Smooth muscle cell (in vitro differentiated cells): ENCODE results near the gene MAK. TPM values are rescaled to one million over a fixed set of nuclear protein-coding genes. Genes with fewer than 3 reads are reported as not detected.
"Not testable (repeated sequence)": the region's sequence is repeated elsewhere in the genome, so short reads cannot be mapped to it uniquely, and the experiment has no call there.

ENCODE experiments used
- DNase-seq: peaks from one replicate; lab custom pipeline; 2025; ENCODE audit not compliant: unreplicated experiment; lab: John Stamatoyannopoulos, UW
- H2AFZ ChIP-seq: fragments of 200-600 bp; sonication (generic); 2 replicates; pipeline ENCODE4 v1.6.0; 2016; ENCODE audit warnings: antibody characterized with exemption, low read depth, mild to moderate bottlenecking
- H3F3A ChIP-seq: fragments of 200-600 bp; sonication (generic); 2 replicates; pipeline ENCODE4 v1.6.0; 2017; ENCODE audit warnings: antibody characterized with exemption, low read depth
- H3K27ac ChIP-seq: fragments of 200-600 bp; sonication (generic); 2 replicates; pipeline ENCODE4 v1.5.1; 2016; ENCODE audit warnings: low read depth, mild to moderate bottlenecking
- H3K27me3 ChIP-seq: fragments of 200-600 bp; sonication (generic); 2 replicates; pipeline ENCODE4 v1.6.1; 2016; ENCODE audit warnings: low read depth, mild to moderate bottlenecking
- H3K36me3 ChIP-seq: fragments of 200-600 bp; sonication (generic); 2 replicates; pipeline ENCODE4 v1.5.1; 2016; ENCODE audit warnings: low read depth
- H3K4me1 ChIP-seq: fragments of 200-600 bp; sonication (generic); 2 replicates; pipeline ENCODE4 v1.5.1; 2016; ENCODE audit warnings: low read depth
- H3K4me2 ChIP-seq: fragments of 200-600 bp; sonication (generic); 2 replicates; pipeline ENCODE4 v1.6.0; 2016; ENCODE audit warnings: mild to moderate bottlenecking
- H3K4me3 ChIP-seq: fragments of 200-600 bp; sonication (generic); 2 replicates; pipeline ENCODE4 v1.5.1; 2016; ENCODE audit warnings: mild to moderate bottlenecking
- H3K79me2 ChIP-seq: fragments of 200-600 bp; sonication (generic); 2 replicates; pipeline ENCODE4 v1.6.0; 2016; ENCODE audit warnings: low read depth, mild to moderate bottlenecking
- H3K9ac ChIP-seq: fragments of 200-600 bp; sonication (generic); 2 replicates; pipeline ENCODE4 v1.6.0; 2016; ENCODE audit warnings: low read depth
- H3K9me3 ChIP-seq: fragments of 200-600 bp; sonication (generic); replicated peaks from 2 replicates; pipeline ENCODE4 v1.5.1; 2016; ENCODE audit warnings: low read depth
- H4K20me1 ChIP-seq: fragments of 200-600 bp; sonication (generic); 2 replicates; pipeline ENCODE4 v1.6.0; 2016; ENCODE audit warnings: low read depth
- CTCF ChIP-seq: fragments of 200-600 bp; sonication (generic); IDR thresholded peaks from 2 replicates; pipeline ENCODE4 v1.5.1; 2017; ENCODE audit warnings: borderline replicate concordance, mild to moderate bottlenecking, antibody characterized with exemption; ENCODE audit not compliant: insufficient read depth, poor library complexity, severe bottlenecking
- WGBS: methylation state at CpG from one replicate; pipeline ENCODE4 v1.1.7; 2016; ENCODE audit warnings: low lambda C conversion rate; 5-methylcytosine and 5-hydroxymethylcytosine counted together
- polyA plus RNA-seq: library from polyadenylated mRNA; unstranded; fragments of >200 nt; fragmentation: Nextera tagmentation; extraction: Ambion mirVana; gene quantifications from 2 replicates; pipeline ENCODE4 v1.2.1, GENCODE V29; 2016
- total RNA-seq: library from RNA; depleted of rRNA; stranded (reverse); fragments of >200 nt; gene quantifications from 2 replicates; pipeline ENCODE4 v1.2.3, GENCODE V29; 2014

Gene MAK
- total and polyA plus RNA-seq, 2 experiments from 2014 or later = 0.07 TPM; not detected in 1

GRCh38 chr6:10756085-10756484 is 82.3 kb downstream of the MAK start:
- Histone ChIP-seq H3K27me3 (no peaks in the 10 kb centered on the region), H3K79me2 (peaks cover 15% of the 10 kb centered on the region), H2AFZ (no peak overlapping the region), H3K4me1 (no peaks in the 10 kb centered on the region), H3K4me2 (no peak overlapping the region), H4K20me1 (peaks cover 22% of the 10 kb centered on the region), H3K27ac (no peak overlapping the region), H3K9ac (no peak overlapping the region), H3K9me3 (no peaks in the 10 kb centered on the region), H3F3A (no peaks in the 10 kb centered on the region), H3K4me3 (no peak overlapping the region), H3K36me3 (peaks cover 16% of the 10 kb centered on the region)
- DNase-seq = no peak
- 97% methylated on average over 1 of the region's 1 CpG for WGBS
- no peak for TF ChIP-seq CTCF

DNA sequence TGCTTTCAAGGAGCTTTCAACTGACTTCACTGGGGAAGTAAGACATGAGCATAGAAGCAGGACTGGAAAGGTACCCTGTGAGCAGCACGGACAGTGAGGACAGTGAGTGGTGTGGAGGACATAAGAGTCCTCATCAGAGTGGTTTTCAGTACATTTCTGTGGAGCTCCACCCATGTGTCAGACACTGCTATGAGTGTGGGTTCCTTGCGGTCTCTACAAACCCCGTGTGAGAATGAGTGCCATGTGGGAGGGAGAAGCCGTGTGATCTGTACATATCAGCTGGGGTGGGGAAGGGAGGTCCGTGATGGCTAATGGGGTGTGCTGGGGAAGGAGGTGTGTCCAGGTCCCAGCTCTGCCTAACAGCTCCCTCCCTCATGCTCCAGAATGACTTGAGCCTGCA is 86.6 kb downstream of the MAK start:
- not testable (repeated sequence) for H3K4me2 ChIP-seq
- 93% methylated on average over 4 of the region's 5 CpGs for WGBS
- H3K79me2 ChIP-seq = peaks cover 32% of the 10 kb centered on the region

DNA sequence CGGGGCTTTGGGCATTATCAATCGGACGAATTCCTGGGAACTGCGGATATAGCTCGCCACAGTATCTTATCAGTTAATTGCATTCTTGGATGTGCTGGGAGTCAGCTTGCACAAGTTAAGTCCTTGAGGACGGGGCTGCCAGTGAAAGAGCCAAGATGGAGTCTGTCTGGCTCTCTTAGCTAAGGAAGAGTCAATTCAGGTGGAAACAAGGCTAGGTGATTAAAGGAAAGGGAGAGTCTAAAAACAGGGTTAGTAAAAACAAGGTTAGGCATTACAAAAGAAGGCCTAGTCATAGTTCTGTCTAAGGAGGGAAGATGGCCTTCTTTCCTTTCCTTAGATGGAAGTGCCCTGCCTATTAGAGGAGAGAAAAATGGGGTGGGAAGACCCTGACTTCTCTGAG is 87.8 kb downstream of the MAK start:
- not testable (repeated sequence) for H4K20me1 ChIP-seq, H3F3A ChIP-seq, H3K9me3 ChIP-seq, H3K4me2 ChIP-seq, H3K27me3 ChIP-seq, H2AFZ ChIP-seq, DNase-seq, H3K9ac ChIP-seq, H3K27ac ChIP-seq, H3K4me3 ChIP-seq, H3K36me3 ChIP-seq
- H3K79me2 ChIP-seq = peaks cover 32% of the 10 kb centered on the region
- H3K4me1 ChIP-seq = peaks cover 23% of the 10 kb centered on the region
- WGBS = 55% methylated on average over 6 of the region's 6 CpGs

More for the DNA sequence above, 86.6 kb downstream of the MAK start:
- H2AFZ ChIP-seq, H3F3A ChIP-seq, H3K27ac ChIP-seq, DNase-seq, H3K9ac ChIP-seq, H3K4me3 ChIP-seq, H3K27me3 ChIP-seq, H3K9me3 ChIP-seq: not testable (repeated sequence)
- Histone ChIP-seq H3K4me1 (peaks cover 17% of the 10 kb centered on the region), H3K36me3 (peaks cover 16% of the 10 kb centered on the region), H4K20me1 (peaks cover 17% of the 10 kb centered on the region)

DNA sequence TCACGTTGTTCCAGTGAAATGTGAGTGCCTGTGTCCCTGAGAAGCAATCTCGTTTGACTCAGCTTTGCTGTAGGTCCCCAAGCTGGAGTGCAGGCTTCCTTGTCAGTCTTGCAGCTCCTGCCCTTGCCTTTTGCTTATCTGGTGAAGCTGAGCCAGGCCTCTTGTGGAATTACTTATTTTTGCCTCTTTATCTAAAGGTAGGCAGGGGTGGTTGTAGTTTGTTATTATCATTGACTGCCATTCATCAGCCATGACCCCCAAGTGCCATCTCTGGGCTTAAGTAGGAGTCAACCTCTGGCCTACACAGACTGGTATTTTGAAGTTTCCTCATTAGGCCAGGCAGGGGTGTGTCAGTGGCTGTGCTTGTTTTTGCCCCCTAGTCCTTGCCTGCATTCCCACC is 88.6 kb downstream of the MAK start:
- 34% methylated on average over 2 of the region's 2 CpGs for WGBS
- H2AFZ ChIP-seq = no peak overlapping the region
- H3K4me2 ChIP-seq = no peak overlapping the region
- no peak for TF ChIP-seq CTCF
- no peak overlapping the region for H3K4me3 ChIP-seq
- no peaks in the 10 kb centered on the region for H3K9me3 ChIP-seq
- no peak for DNase-seq
- H3K36me3 ChIP-seq = no peaks in the 10 kb centered on the region
- peaks cover 23% of the 10 kb centered on the region for H3K4me1 ChIP-seq
- H3K27ac ChIP-seq = no peak overlapping the region
- no peak overlapping the region for H3K9ac ChIP-seq
- peaks cover 3% of the 10 kb centered on the region for H3F3A ChIP-seq
- H3K27me3 ChIP-seq = no peaks in the 10 kb centered on the region
- peaks cover 30% of the 10 kb centered on the region for H3K79me2 ChIP-seq
- peaks cover 5% of the 10 kb centered on the region for H4K20me1 ChIP-seq
